Neuronal stem cell (in vitro differentiated cells): Measurements from ENCODE around the gene TYRO3.

Experiments
- DNase-seq: peaks from one replicate; pipeline ENCODE4 v3.0.0-alpha.2; 2013; ENCODE audit warnings: low spot score
- H2AFZ ChIP-seq: one replicate; pipeline ENCODE4 v1.6.1; 2013; ENCODE audit warnings: mild to moderate bottlenecking, low read length, inconsistent platforms
- H2AK5ac ChIP-seq: 2 replicates; pipeline ENCODE4 v1.6.1; 2013; ENCODE audit warnings: low read depth, mild to moderate bottlenecking, inconsistent platforms, low read length, moderate library complexity, mixed read lengths
- H2BK120ac ChIP-seq: 2 replicates; pipeline ENCODE4 v1.6.1; 2013; ENCODE audit warnings: low read depth, mild to moderate bottlenecking, inconsistent platforms, low read length, moderate library complexity, mixed read lengths
- H2BK12ac ChIP-seq: one replicate; pipeline ENCODE4 v1.6.1; 2013; ENCODE audit warnings: low read length, inconsistent platforms
- H2BK15ac ChIP-seq: 2 replicates; pipeline ENCODE4 v1.6.1; 2013; ENCODE audit warnings: mild to moderate bottlenecking, low read length, inconsistent platforms, mixed read lengths
- H2BK5ac ChIP-seq: one replicate; pipeline ENCODE4 v1.6.1; 2013; ENCODE audit warnings: inconsistent platforms, mild to moderate bottlenecking, low read length, moderate library complexity
- H3K14ac ChIP-seq: one replicate; pipeline ENCODE4 v1.6.1; 2013; ENCODE audit warnings: low read length, inconsistent platforms
- H3K18ac ChIP-seq: 2 replicates; pipeline ENCODE4 v1.6.1; 2013; ENCODE audit warnings: low read length, inconsistent platforms
- H3K23ac ChIP-seq: 2 replicates; pipeline ENCODE4 v1.6.1; 2013; ENCODE audit warnings: low read depth, mild to moderate bottlenecking, mixed read lengths, low read length, inconsistent platforms; ENCODE audit not compliant: poor library complexity
- H3K27ac ChIP-seq: replicated peaks from 3 replicates; pipeline ENCODE4 v1.5.1; 2013; ENCODE audit warnings: low read length, inconsistent platforms
- H3K27me3 ChIP-seq, 3 experiments: 2 replicates each; pipeline ENCODE4 v1.6.1; 2013; ENCODE audit warnings: low read length in 3 of 3, mild to moderate bottlenecking in 2 of 3, inconsistent platforms in 1 of 3, low read depth in 1 of 3, mixed read lengths in 1 of 3, moderate library complexity in 1 of 3; ENCODE audit not compliant: control insufficient read depth in 3 of 3, insufficient read depth in 3 of 3
- H3K36me3 ChIP-seq, 2 donors: replicated peaks in 1 of 2; 2 replicates each; pipeline ENCODE4 v1.6.1; 2013; ENCODE audit warnings: low read length in 2 of 2; ENCODE audit not compliant: control insufficient read depth in 2 of 2, insufficient read depth in 2 of 2
- H3K4ac ChIP-seq: 2 replicates; pipeline ENCODE4 v1.6.1; 2013; ENCODE audit warnings: inconsistent platforms, mild to moderate bottlenecking, low read length, moderate library complexity
- H3K4me1 ChIP-seq, 2 donors: 1 replicate in 1 of 2; 2 replicates in 1 of 2; pipeline ENCODE4 v1.6.1; 2013; ENCODE audit warnings: low read length in 2 of 2, low read depth in 1 of 2; ENCODE audit not compliant: control insufficient read depth in 2 of 2, insufficient read depth in 1 of 2
- H3K4me2 ChIP-seq: one replicate; pipeline ENCODE4 v1.6.1; 2013; ENCODE audit warnings: mild to moderate bottlenecking, low read length, inconsistent platforms; ENCODE audit not compliant: insufficient read depth, poor library complexity, severe bottlenecking
- H3K4me3 ChIP-seq, 2 donors: 2 replicates each; pipeline ENCODE4 v1.5.1; 2013; ENCODE audit warnings: low read length in 2 of 2, mild to moderate bottlenecking in 2 of 2, inconsistent platforms in 1 of 2, moderate library complexity in 1 of 2
- H3K79me1 ChIP-seq: one replicate; pipeline ENCODE4 v1.6.1; 2013; ENCODE audit warnings: low read depth, mild to moderate bottlenecking, inconsistent platforms, low read length, moderate library complexity
- H3K9ac ChIP-seq: one replicate; pipeline ENCODE4 v1.6.1; 2013; ENCODE audit warnings: mild to moderate bottlenecking, low read depth, low read length, inconsistent platforms; ENCODE audit not compliant: poor library complexity
- H3K9me3 ChIP-seq, 2 donors: replicated peaks in 1 of 2; 2 replicates each; pipeline versions ENCODE3 to v1.6.1; 2013; ENCODE audit warnings: low read length in 2 of 2, mild to moderate bottlenecking in 2 of 2, inconsistent platforms in 1 of 2, low read depth in 1 of 2, mixed read lengths in 1 of 2, moderate library complexity in 1 of 2; ENCODE audit not compliant: control insufficient read depth in 2 of 2, insufficient read depth in 1 of 2
- H4K8ac ChIP-seq: one replicate; pipeline ENCODE4 v1.6.1; 2013; ENCODE audit warnings: low read depth, mild to moderate bottlenecking, inconsistent platforms, low read length, moderate library complexity
- H4K91ac ChIP-seq: one replicate; pipeline ENCODE4 v1.6.1; 2013; ENCODE audit warnings: low read length, low read depth, mild to moderate bottlenecking, inconsistent platforms; ENCODE audit not compliant: poor library complexity
- WGBS, 2 donors: extraction: QIAGEN DNeasy Blood & Tissue Kit; methylation state at CpG; one replicate each; pipeline ENCODE4 v1.1.7; 2013; ENCODE audit warnings: missing lambda C conversion rate in 2 of 2, mixed read lengths in 1 of 2; ENCODE audit not compliant: insufficient read length in 2 of 2, insufficient replicate concordance in 1 of 2; ENCODE audit errors: extremely low coverage in 2 of 2; 5-methylcytosine and 5-hydroxymethylcytosine counted together

The TYRO3 gene

GRCh38 chr15:41577863-41578735 is 19.1 kb downstream of the TYRO3 start:
- Histone ChIP-seq H3K4me3 (no peak overlapping the region), H2BK12ac (no peak overlapping the region), H4K91ac (no peak overlapping the region), H3K4me1 (no peaks in the 10 kb centered on the region), H4K8ac (peak overlapping the region; percentile 48), H3K27ac (no peak overlapping the region), H3K79me1 (no peaks in the 10 kb centered on the region), H2AK5ac (no peak overlapping the region), H2BK15ac (peak overlapping the region; percentile 75), H3K27me3 (no peaks in the 10 kb centered on the region), H3K36me3 (peaks cover 39 to 48% of the 10 kb centered on the region in 2 donors), H2AFZ (no peak overlapping the region), H2BK120ac (no peak overlapping the region), H3K9ac (no peak overlapping the region), H3K23ac (peak overlapping the region; percentile 31), H3K18ac (peak overlapping the region; percentile 76), H3K4me2 (no peak overlapping the region), H2BK5ac (peak overlapping the region; percentile 35), H3K9me3 (peaks cover 0 to 2% of the 10 kb centered on the region in 2 donors), H3K14ac (peak overlapping the region; percentile 71), H3K4ac (no peak overlapping the region)
- DNase-seq = no peak
- WGBS, 2 donors = no CpG with 5 or more reads among the region's 12 CpGs

DNA sequence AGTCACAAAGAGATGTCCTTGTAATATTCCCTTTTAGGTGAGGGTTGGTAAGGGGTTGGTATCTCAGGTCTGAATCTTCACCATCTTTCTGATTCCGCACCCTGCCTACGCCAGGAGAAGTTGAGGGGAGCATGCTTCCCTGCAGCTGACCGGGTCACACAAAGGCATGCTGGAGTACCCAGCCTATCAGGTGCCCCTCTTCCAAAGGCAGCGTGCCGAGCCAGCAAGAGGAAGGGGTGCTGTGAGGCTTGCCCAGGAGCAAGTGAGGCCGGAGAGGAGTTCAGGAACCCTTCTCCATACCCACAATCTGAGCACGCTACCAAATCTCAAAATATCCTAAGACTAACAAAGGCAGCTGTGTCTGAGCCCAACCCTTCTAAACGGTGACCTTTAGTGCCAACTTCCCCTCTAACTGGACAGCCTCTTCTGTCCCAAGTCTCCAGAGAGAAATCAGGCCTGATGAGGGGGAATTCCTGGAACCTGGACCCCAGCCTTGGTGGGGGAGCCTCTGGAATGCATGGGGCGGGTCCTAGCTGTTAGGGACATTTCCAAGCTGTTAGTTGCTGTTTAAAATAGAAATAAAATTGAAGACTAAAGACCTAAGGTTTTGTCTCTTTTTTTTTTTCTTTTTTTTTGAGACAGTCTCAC is 19.8 kb downstream of the TYRO3 start:
- H3K27ac ChIP-seq = no peak overlapping the region
- H3K9me3 ChIP-seq = peaks cover 0 to 2% of the 10 kb centered on the region in 2 donors
- peak overlapping the region; percentile 75 for H2BK15ac ChIP-seq
- DNase-seq = no peak
- H3K4ac ChIP-seq = no peak overlapping the region
- H3K9ac ChIP-seq = no peak overlapping the region
- no peak overlapping the region for H2AFZ ChIP-seq
- H2BK5ac ChIP-seq = peak overlapping the region; percentile 35
- no peak overlapping the region for H2AK5ac ChIP-seq
- no peak overlapping the region for H2BK12ac ChIP-seq
- H3K14ac ChIP-seq = no peak overlapping the region
- H2BK120ac ChIP-seq = no peak overlapping the region
- no peak overlapping the region for H3K4me2 ChIP-seq
- H3K4me3 ChIP-seq = no peak overlapping the region
- no CpG with 5 or more reads among the region's 9 CpGs for WGBS, 2 donors
- H4K91ac ChIP-seq = no peak overlapping the region
- H3K27me3 ChIP-seq = no peaks in the 10 kb centered on the region
- H3K23ac ChIP-seq = no peak overlapping the region
- no peak overlapping the region for H3K18ac ChIP-seq
- H3K4me1 ChIP-seq = no peaks in the 10 kb centered on the region
- H3K79me1 ChIP-seq = no peaks in the 10 kb centered on the region
- no peak overlapping the region for H4K8ac ChIP-seq
- H3K36me3 ChIP-seq = peaks cover 31 to 40% of the 10 kb centered on the region in 2 donors

- H3K4me1 ChIP-seq = peaks cover 0 to 4% of the 10 kb centered on the region in 2 donors
These were observed 22.1 kb downstream of the TYRO3 start for GRCh38 chr15:41581110-41581509.

DNA sequence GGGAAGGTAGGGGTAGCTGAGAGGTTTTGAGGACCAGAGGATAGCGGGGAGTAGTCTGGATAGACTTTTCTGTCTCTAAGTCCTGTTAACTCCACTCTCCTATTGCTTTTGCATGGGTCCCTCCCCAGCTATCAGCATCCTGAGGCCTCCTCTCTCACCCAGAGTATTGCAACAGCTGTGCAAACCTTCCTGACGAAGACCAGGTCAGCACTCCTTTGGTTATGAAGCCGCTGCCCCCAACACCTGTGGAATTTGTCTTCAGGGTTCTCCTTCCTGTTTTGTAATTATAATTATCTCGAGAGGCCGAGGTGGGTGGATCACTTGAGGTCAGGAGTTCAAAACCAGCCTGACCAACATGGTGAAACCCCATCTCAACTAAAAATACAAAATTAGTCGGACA is 24.8 kb downstream of the TYRO3 start:
- H4K8ac ChIP-seq = no peak overlapping the region
- WGBS, 2 donors = no CpG with 5 or more reads among the region's 6 CpGs

More at GRCh38 chr15:41581110-41581509, 22.1 kb downstream of the TYRO3 start:
- whole genome bisulfite sequencing, 2 donors = no CpG with 5 or more reads among the region's 2 CpGs
- H3K4ac ChIP-seq = no peak overlapping the region
- H2AFZ ChIP-seq = no peak overlapping the region
- H3K4me3 ChIP-seq = no peak overlapping the region
- no peak overlapping the region for H3K9ac ChIP-seq
- no peak overlapping the region for H2BK5ac ChIP-seq
- no peak overlapping the region for H3K18ac ChIP-seq
- H2BK120ac ChIP-seq = no peak overlapping the region
- H3K36me3 ChIP-seq = peaks cover 16 to 22% of the 10 kb centered on the region in 2 donors
- H4K8ac ChIP-seq = no peak overlapping the region
- no peak overlapping the region for H3K4me2 ChIP-seq
- DNase-seq = no peak
- no peak overlapping the region for H3K23ac ChIP-seq
- H3K9me3 ChIP-seq = no peaks in the 10 kb centered on the region
- H3K27me3 ChIP-seq = no peaks in the 10 kb centered on the region
- H3K27ac ChIP-seq = no peak overlapping the region
- no peak overlapping the region for H2BK12ac ChIP-seq
- no peak overlapping the region for H2BK15ac ChIP-seq
- no peak overlapping the region for H4K91ac ChIP-seq
- no peak overlapping the region for H3K14ac ChIP-seq
- no peak overlapping the region for H2AK5ac ChIP-seq
- H3K79me1 ChIP-seq = no peaks in the 10 kb centered on the region

More for the DNA sequence above, 24.8 kb downstream of the TYRO3 start:
- Histone ChIP-seq H2BK5ac (no peak overlapping the region), H2BK12ac (no peak overlapping the region), H3K14ac (no peak overlapping the region), H3K4me3 (no peak overlapping the region), H3K4me1 (peaks cover 0 to 4% of the 10 kb centered on the region in 2 donors), H3K9ac (no peak overlapping the region), H3K36me3 (peaks cover under 1 to 3% of the 10 kb centered on the region in 2 donors), H3K9me3 (no peaks in the 10 kb centered on the region), H3K18ac (no peak overlapping the region), H3K4me2 (no peak overlapping the region), H2BK120ac (no peak overlapping the region), H3K4ac (no peak overlapping the region), H2BK15ac (no peak overlapping the region), H4K91ac (no peak overlapping the region), H2AK5ac (no peak overlapping the region), H3K79me1 (no peaks in the 10 kb centered on the region), H2AFZ (no peak overlapping the region), H3K23ac (no peak overlapping the region), H3K27ac (no peak overlapping the region), H3K27me3 (no peaks in the 10 kb centered on the region)
- no peak for DNase-seq
